SIG-M5 treated with dmso at 0.1 percent for 504 hours (cell line): ENCODE results near the gene TTC31.
A peak's percentile ranks its signal among the peaks of the same experiment; 100 is the strongest.

Experiments used
- DNase-seq: peaks from one replicate; lab custom pipeline; 2025; ENCODE audit not compliant: unreplicated experiment; lab: John Stamatoyannopoulos, UW

The TTC31 gene

GRCh38 chr2:74524955-74525716, 42.3 kb downstream of the TTC31 start:
- no peak for DNase-seq

GRCh38 chr2:74525717-74526648, 43.1 kb downstream of the TTC31 start, which contains the start of gene DQX1:
Gene DQX1, minus strand, starts transcription at chr2:74526231. Its CDS starts 502 bp downstream, at chr2:74525729.
- peak; percentile 96 for DNase-seq

GRCh38 chr2:74526649-74527230, 43.9 kb downstream of the TTC31 start:
- no peak for DNase-seq

- DNase-seq = no peak
Measured at GRCh38 chr2:74527741-74528140, 44.9 kb downstream of the TTC31 start.

- no peak for DNase-seq
Measured at GRCh38 chr2:74528600-74529356, 45.9 kb downstream of the TTC31 start.

- DNase-seq = peak; percentile 98
Measured at GRCh38 chr2:74529357-74530238, 46.7 kb downstream of the TTC31 start, which contains the start of the genes AUP1 and HTRA2. Gene AUP1, minus strand, starts transcription at chr2:74529706. Its CDS starts 77 bp downstream, at chr2:74529629. Gene HTRA2, plus strand, starts transcription at chr2:74529933. Its CDS starts 74 bp downstream, at chr2:74530007.

- peak; percentile 38 for DNase-seq
Measured at GRCh38 chr2:74530239-74531187, 47.6 kb downstream of the TTC31 start.

GRCh38 chr2:74531666-74532065, 48.8 kb downstream of the TTC31 start:
- no peak for DNase-seq

GRCh38 chr2:74532222-74532621, 49.3 kb downstream of the TTC31 start:
- peak; percentile 48 for DNase-seq

- DNase-seq = no peak
Measured at GRCh38 chr2:74533464-74533863, 50.6 kb downstream of the TTC31 start.

- DNase-seq = no peak
Measured at GRCh38 chr2:74534411-74534810, 51.5 kb downstream of the TTC31 start.

GRCh38 chr2:74535440-74535965, 52.6 kb downstream of the TTC31 start:
- DNase-seq = no peak

GRCh38 chr2:74536166-74536950, 53.5 kb downstream of the TTC31 start:
- no peak for DNase-seq

GRCh38 chr2:74537140-74537539, 54.3 kb downstream of the TTC31 start:
- no peak for DNase-seq

- no peak for DNase-seq
Measured at GRCh38 chr2:74538881-74539339, 56.0 kb downstream of the TTC31 start.

GRCh38 chr2:74540291-74540690, 57.4 kb downstream of the TTC31 start:
- DNase-seq = no peak

GRCh38 chr2:74542978-74543377, 60.1 kb downstream of the TTC31 start:
- DNase-seq = no peak
